ENCODE data around the gene SYAP1. TPM values are rescaled to one million over a fixed set of nuclear protein-coding genes. Genes with fewer than 3 reads are reported as not detected.

SYAP1 gene
- total and polyA plus RNA-seq, 9 of the 15 experiments (the other 6 are each of a cell fraction or from before 2014, with no cell fraction given), result 5.7 to 35.3 (median 27.6) TPM

- no peak for FAIRE-seq
- WGBS (ENCODE audit: insufficient coverage, low coverage, missing lambda C conversion rate), result 46% methylated on average over 5 of the region's 5 CpGs
- Histone ChIP-seq H3K9me1 (ENCODE audit: control insufficient read depth, insufficient read depth, low read length) (no peaks in the 10 kb centered on the region), H3K27ac (ENCODE audit: extremely low read depth, low read depth, low read length) (no peak overlapping the region), H3K36me3 (ENCODE audit: control insufficient read depth, insufficient read depth, low read length) (peaks cover 46% of the 10 kb centered on the region), H3K27me3 (ENCODE audit: control insufficient read depth in 2 of 2, insufficient read depth in 2 of 2, low read length in 2 of 2) (no peaks in the 10 kb centered on the region), H3K4me2 (ENCODE audit: insufficient read depth, low read length) (peak overlapping the region; percentile 87; the same call in 1 of the 2 replicates), H4K20me1 (replicated peaks; ENCODE audit: control insufficient read depth, insufficient read depth, low read length) (no peaks in the 10 kb centered on the region), H3K4me3 (no peak overlapping the region), H2AFZ (ENCODE audit: low read depth, low read length) (no peak overlapping the region), H3K9ac (ENCODE audit: insufficient read depth in 1 of 2, low read depth in 2 of 2, low read length in 2 of 2) (no peak overlapping the region), H3K9me3 (replicated peaks; ENCODE audit: control insufficient read depth, insufficient read depth, low read depth, low read length) (no peaks in the 10 kb centered on the region), H3K4me1 (replicated peaks in 1 of 2; ENCODE audit: control insufficient read depth in 2 of 2, insufficient read depth in 2 of 2, low read length in 2 of 2) (peaks cover 7 to 10% of the 10 kb centered on the region in 2 experiments; a peak in 4 of 5 replicates), H3K79me2 (ENCODE audit: control insufficient read depth, insufficient read depth, low read length) (peaks cover 68% of the 10 kb centered on the region)
- intact Hi-C loops (cut with micrococcal nuclease), result no loop called here
- in situ Hi-C loops (cut with MboI), result no loop called here
- CTCF ChIA-PET (ENCODE audit: low intra/inter-chr PET ratio), result no interaction called here
- no TSS peak for BruUV-seq (replicated peaks)
- POLR2A ChIA-PET, result interaction anchor here (0.5 to 2.8 kb wide), 4 partner anchors 9 to 68 kb away, joined by 3 to 12 read pairs (median 3); no protein-coding TSS in a partner anchor
- no peak for DNase-seq (ENCODE audit: extremely low read depth in 1 of 4, low spot score in 3 of 4)
- no peak for ATAC-seq
- TF ChIP-seq PTBP1 (IDR thresholded peaks at IDR 0.05; ENCODE audit: low read depth, low read length) (no peak), OTX1 (CRISPR knock-in tag; IDR thresholded peaks at IDR 0.05) (no peak), RBM25 (IDR thresholded peaks at IDR 0.05; ENCODE audit: low read depth, low read length, severe bottlenecking) (no peak), HNRNPL (IDR thresholded peaks at IDR 0.05; ENCODE audit: low read depth, low read length) (no peak), ZNF592 (IDR thresholded peaks at IDR 0.05) (no peak), FIP1L1 (IDR thresholded peaks at IDR 0.05; ENCODE audit: low read depth, low read length, poor library complexity, severe bottlenecking) (no peak), E2F6 (IDR thresholded peaks at IDR 0.05; ENCODE audit: borderline replicate concordance in 1 of 2, extremely low read depth in 1 of 2, insufficient read depth in 1 of 2, insufficient read length in 1 of 2, low read depth in 1 of 2, low read length in 1 of 2, poor library complexity in 1 of 2, severe bottlenecking in 1 of 2) (no peak), ZBTB8A (IDR thresholded peaks at IDR 0.05; ENCODE audit: partially characterized antibody) (no peak), CEBPB (tag; IDR thresholded peaks at IDR 0.05) (0 out of 2 replicates have a peak, but pooled peaks have one; percentile 26), EP400 (IDR thresholded peaks at IDR 0.05) (peak; percentile 30; the same call in 1 of the 2 replicates), BRCA1 (IDR thresholded peaks at IDR 0.05) (no peak), BRCA1 (CRISPR knock-in tag; IDR thresholded peaks at IDR 0.05) (no peak), MYC (IDR thresholded peaks at IDR 0.05; ENCODE audit: low read depth, low read length) (peak; percentile 33; the same call in 1 of the 2 replicates), MYC (CRISPR knock-in tag; IDR thresholded peaks at IDR 0.05; ENCODE audit: borderline replicate concordance, low read depth) (no peak), ETV6 (IDR thresholded peaks at IDR 0.05; ENCODE audit: borderline replicate concordance in 1 of 2, low read depth in 2 of 2, low read length in 1 of 2) (no peak), ETV6 (CRISPR knock-in tag; IDR thresholded peaks at IDR 0.05; ENCODE audit: borderline replicate concordance) (no peak), IRF2 (CRISPR knock-in tag; IDR thresholded peaks at IDR 0.05) (no peak)
Measured at GRCh38 chrX:16788477-16788876, 69.1 kb downstream of the SYAP1 start.

All from K562 (cell line).